ENCODE results near the gene TAS2R42. TPM values are rescaled to one million over a fixed set of nuclear protein-coding genes. Genes with fewer than 3 reads are reported as not detected.

TAS2R42 gene
- not detected for total RNA-seq
- long read RNA-seq: 0 reads

- no peaks in the 10 kb centered on the region for H3K9me3 ChIP-seq (replicated peaks)
Measured at GRCh38 chr12:11186837-11187236, at the start of gene TAS2R42. Gene TAS2R42, minus strand, starts transcription at chr12:11186937. Its CDS starts 0 bp downstream, at chr12:11186937.

DNA sequence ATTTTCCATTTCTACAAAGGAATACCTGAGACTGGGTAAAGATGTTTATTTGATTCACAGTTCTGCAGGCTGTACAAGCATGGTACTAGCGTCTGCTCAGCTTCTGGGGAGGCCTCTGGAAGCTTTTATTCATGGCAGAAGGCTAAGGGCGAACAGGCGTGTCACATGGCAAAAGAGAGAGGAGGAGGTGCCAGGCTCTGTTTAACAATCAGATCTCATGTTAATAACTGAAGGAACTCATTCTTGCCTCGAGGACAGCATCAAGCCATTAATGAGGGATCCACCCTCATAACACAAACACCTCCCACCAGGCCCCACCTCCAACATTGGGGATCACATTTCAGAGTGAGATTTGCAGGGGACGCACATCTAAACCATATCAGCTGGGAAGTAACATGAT lies 46.8 kb upstream of the TAS2R42 start:
- Histone ChIP-seq H3K27me3 (ENCODE audit: low read depth) (no peaks in the 10 kb centered on the region), H3K36me3 (no peaks in the 10 kb centered on the region), H3K4me1 (no peaks in the 10 kb centered on the region), H3K9me3 (replicated peaks) (peaks cover 4% of the 10 kb centered on the region), H3K27ac (replicated peaks) (no peak overlapping the region), H3K4me3 (no peak overlapping the region)
- DNase-seq: no peak
- intact Hi-C loops (cut with micrococcal nuclease): no loop called here
- no peak for TF ChIP-seq CTCF (IDR thresholded peaks at IDR 0.05; ENCODE audit: borderline replicate concordance)

More at GRCh38 chr12:11186837-11187236, at the start of gene TAS2R42:
- Histone ChIP-seq H3K27me3 (ENCODE audit: low read depth) (no peaks in the 10 kb centered on the region), H3K4me3 (no peak within 1 kb of the TSS), H3K27ac (replicated peaks) (no peak within 1 kb of the TSS), H3K36me3 (no peaks in the 10 kb centered on the region), H3K4me1 (no peaks in the 10 kb centered on the region)
- no peak for DNase-seq
- intact Hi-C loops (cut with micrococcal nuclease): no loop called here
- no peak for TF ChIP-seq CTCF (IDR thresholded peaks at IDR 0.05; ENCODE audit: borderline replicate concordance)

DNA sequence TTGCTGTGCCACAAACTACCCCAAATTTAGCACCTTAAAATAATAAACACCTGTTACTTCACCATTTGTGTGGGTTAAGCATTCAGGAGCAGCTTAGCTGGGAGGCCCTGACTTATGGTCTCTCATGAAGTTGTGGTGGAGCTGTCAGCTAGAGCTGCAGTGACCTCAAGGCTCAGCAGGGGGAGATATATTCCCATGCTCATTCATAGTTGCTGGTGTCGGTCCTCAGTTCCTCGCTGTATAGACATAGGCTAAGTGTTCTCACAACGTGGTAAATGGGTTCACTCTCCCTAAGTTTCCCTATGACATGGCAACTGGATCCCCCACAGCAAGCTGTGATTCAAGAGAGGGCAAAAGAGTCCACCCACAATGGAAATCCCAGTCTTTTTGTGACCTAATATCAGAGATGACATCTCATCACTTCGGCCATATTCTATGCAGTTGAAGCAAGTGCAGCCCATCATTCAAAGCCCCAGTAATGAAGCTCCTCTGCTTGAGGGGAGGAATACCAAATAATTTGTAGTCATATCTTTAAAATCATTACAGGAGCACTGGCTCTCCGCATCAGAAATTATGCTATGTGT lies 41.7 kb upstream of the TAS2R42 start:
- no peak for DNase-seq
- intact Hi-C loops (cut with micrococcal nuclease): no loop called here
- H3K9me3 ChIP-seq (replicated peaks): no peaks in the 10 kb centered on the region
- H3K27ac ChIP-seq (replicated peaks): no peak overlapping the region
- H3K27me3 ChIP-seq (ENCODE audit: low read depth): no peaks in the 10 kb centered on the region
- no peaks in the 10 kb centered on the region for H3K36me3 ChIP-seq
- no peak overlapping the region for H3K4me3 ChIP-seq
- H3K4me1 ChIP-seq: no peaks in the 10 kb centered on the region
- TF ChIP-seq CTCF (IDR thresholded peaks at IDR 0.05; ENCODE audit: borderline replicate concordance): peak; percentile 48

GRCh38 chr12:11227373-11227772 lies 40.6 kb upstream of the TAS2R42 start:
- no peak for TF ChIP-seq CTCF (IDR thresholded peaks at IDR 0.05; ENCODE audit: borderline replicate concordance)
- Histone ChIP-seq H3K9me3 (replicated peaks) (peaks cover 7% of the 10 kb centered on the region), H3K4me3 (no peak overlapping the region), H3K36me3 (no peaks in the 10 kb centered on the region), H3K4me1 (no peaks in the 10 kb centered on the region), H3K27ac (replicated peaks) (no peak overlapping the region), H3K27me3 (ENCODE audit: low read depth) (no peaks in the 10 kb centered on the region)
- intact Hi-C loops (cut with micrococcal nuclease): no loop called here
- no peak for DNase-seq

- DNase-seq: no peak
- Histone ChIP-seq H3K9me3 (replicated peaks) (peaks cover 6% of the 10 kb centered on the region), H3K27ac (replicated peaks) (no peak overlapping the region), H3K4me1 (no peaks in the 10 kb centered on the region), H3K27me3 (ENCODE audit: low read depth) (no peaks in the 10 kb centered on the region), H3K4me3 (no peak overlapping the region), H3K36me3 (no peaks in the 10 kb centered on the region)
- intact Hi-C loops (cut with micrococcal nuclease): no loop called here
- no peak for TF ChIP-seq CTCF (IDR thresholded peaks at IDR 0.05; ENCODE audit: borderline replicate concordance)
Measured at GRCh38 chr12:11209113-11209512, 22.4 kb upstream of the TAS2R42 start.

Measured in left ventricle myocardium inferior (tissue), 1 donor.